CD14-positive monocyte (primary cell): ENCODE measurements around the gene TRPM2. TPM values are rescaled to one million over a fixed set of nuclear protein-coding genes. Genes with fewer than 3 reads are reported as not detected.

Experiments
- DNase-seq, 3 donors: peaks; one replicate each; pipeline ENCODE4 v3.0.0-alpha.2; 2011 to 2022
- H2AFZ ChIP-seq: 2 replicates; pipeline ENCODE4 v1.6.0; 2012; ENCODE audit warnings: mild to moderate bottlenecking, low read depth, low read length, inconsistent platforms; ENCODE audit not compliant: insufficient read depth, poor library complexity, severe bottlenecking
- H3K27ac ChIP-seq, 2 donors: 1 replicate in 1 of 2; 2 replicates in 1 of 2; pipeline ENCODE4 v1.5.1; 2012 to 2013; ENCODE audit warnings: low read length in 2 of 2, control low read depth in 1 of 2, inconsistent platforms in 1 of 2, low read depth in 1 of 2, mild to moderate bottlenecking in 1 of 2
- H3K27me3 ChIP-seq, 2 donors: one replicate each; pipeline versions ENCODE4 v1.6.0 to v1.6.1; 2011 to 2013; ENCODE audit warnings: low read length in 2 of 2; ENCODE audit not compliant: control insufficient read depth in 2 of 2, insufficient read depth in 2 of 2
- H3K36me3 ChIP-seq, 2 donors: replicated peaks in 1 of 2; 1 replicate in 1 of 2; 2 replicates in 1 of 2; pipeline versions ENCODE4 v1.5.1 to v1.6.1; 2012 to 2013; ENCODE audit warnings: low read length in 2 of 2, control low read depth in 1 of 2, inconsistent platforms in 1 of 2, mild to moderate bottlenecking in 1 of 2; ENCODE audit not compliant: insufficient read depth in 2 of 2, control insufficient read depth in 1 of 2
- H3K4me1 ChIP-seq, 2 donors: 1 replicate in 1 of 2; 2 replicates in 1 of 2; pipeline versions ENCODE4 v1.5.1 to v1.6.1; 2012 to 2013; ENCODE audit warnings: low read length in 2 of 2, control low read depth in 1 of 2, inconsistent platforms in 1 of 2, mild to moderate bottlenecking in 1 of 2, moderate library complexity in 1 of 2; ENCODE audit not compliant: insufficient read depth in 2 of 2, control insufficient read depth in 1 of 2
- H3K4me2 ChIP-seq: replicated peaks from 2 replicates; pipeline ENCODE3; 2012; ENCODE audit warnings: low read length, moderate library complexity, mild to moderate bottlenecking; ENCODE audit not compliant: poor library complexity, severe bottlenecking; ENCODE audit errors: extremely low read depth
- H3K4me3 ChIP-seq, 3 experiments: fragments of 200-600 bp in 1 of 3; sonication (generic) in 1 of 3; replicated peaks in 1 of 3; 1 replicate in 2 of 3; 2 replicates in 1 of 3; pipeline ENCODE4 v1.5.1; 2011 to 2013; ENCODE audit warnings: low read length in 3 of 3, mild to moderate bottlenecking in 3 of 3, control low read depth in 2 of 3, low read depth in 2 of 3, inconsistent platforms in 1 of 3, moderate library complexity in 1 of 3
- H3K79me2 ChIP-seq: 2 replicates; pipeline ENCODE4 v1.6.0; 2012; ENCODE audit warnings: mild to moderate bottlenecking, control low read depth, inconsistent platforms, low read length, moderate library complexity; ENCODE audit not compliant: insufficient read depth
- H3K9ac ChIP-seq: 2 replicates; pipeline ENCODE4 v1.6.0; 2017; ENCODE audit warnings: low read length, mild to moderate bottlenecking; ENCODE audit not compliant: insufficient read depth, poor library complexity, severe bottlenecking
- H3K9me3 ChIP-seq, 2 donors: replicated peaks in 1 of 2; 1 replicate in 1 of 2; 2 replicates in 1 of 2; pipeline versions ENCODE4 v1.5.1 to v1.6.1; 2012 to 2013; ENCODE audit warnings: low read length in 2 of 2, control low read depth in 1 of 2; ENCODE audit not compliant: control insufficient read depth in 1 of 2, insufficient read depth in 1 of 2
- H4K20me1 ChIP-seq: 2 replicates; pipeline ENCODE4 v1.6.0; 2012; ENCODE audit warnings: mild to moderate bottlenecking, low read length, control low read depth, moderate library complexity; ENCODE audit not compliant: insufficient read depth
- H3K27ac Mint-ChIP-seq, 7 donors: one replicate each; pipeline ENCODE4 v1.8.0; 2020; ENCODE audit warnings: mild to moderate bottlenecking in 7 of 7, mixed read lengths in 7 of 7, moderate library complexity in 6 of 7, inconsistent platforms in 2 of 7
- H3K27me3 Mint-ChIP-seq, 3 donors: one replicate each; pipeline ENCODE4 v1.8.0; 2021 to 2022; ENCODE audit warnings: low read depth in 3 of 3, mild to moderate bottlenecking in 3 of 3, mixed read lengths in 3 of 3, moderate library complexity in 3 of 3, inconsistent platforms in 1 of 3
- H3K36me3 Mint-ChIP-seq, 2 donors: one replicate each; pipeline ENCODE4 v1.8.0; 2020; ENCODE audit warnings: mixed read lengths in 2 of 2, inconsistent platforms in 1 of 2, mild to moderate bottlenecking in 1 of 2
- H3K4me1 Mint-ChIP-seq: one replicate; pipeline ENCODE4 v1.8.0; 2020; ENCODE audit warnings: mild to moderate bottlenecking, mixed read lengths
- H3K4me3 Mint-ChIP-seq, 2 donors: one replicate each; pipeline ENCODE4 v1.8.0; 2020; ENCODE audit warnings: mild to moderate bottlenecking in 2 of 2, mixed read lengths in 2 of 2, moderate library complexity in 1 of 2
- H3K9me3 Mint-ChIP-seq, 7 donors: one replicate each; pipeline ENCODE4 v1.8.0; 2020 to 2022; ENCODE audit warnings: mixed read lengths in 7 of 7, mild to moderate bottlenecking in 6 of 7, moderate library complexity in 6 of 7, inconsistent platforms in 2 of 7
- WGBS: methylation state at CpG from one replicate; pipeline ENCODE4 v1.1.5; 2013; ENCODE audit warnings: missing lambda C conversion rate; ENCODE audit not compliant: insufficient coverage; 5-methylcytosine and 5-hydroxymethylcytosine counted together
- intact Hi-C, 2 donors: fragments of 100-400 bp; cut with micrococcal nuclease; formaldehyde crosslinking; loops; one replicate each; pipeline versions ENCODE4 v1.15.0 to v1.15.1; 2023
- polyA plus RNA-seq, 3 donors: library from polyadenylated mRNA; depleted of rRNA in 1 of 3; unstranded in 2 of 3; stranded (reverse) in 1 of 3; fragments of 300-500 nt in 2 of 3; fragments of >200 nt in 1 of 3; fragmentation: Illumina TruSeq in 2 of 3; gene quantifications; 1 replicate in 2 of 3; 2 replicates in 1 of 3; pipeline ENCODE4 v1.2.3, GENCODE V29; 2012 to 2021
- TF ChIP-seq, protein P1 (sequence below): fragments of 200-600 bp; IDR thresholded peaks from one replicate; pipeline ENCODE4 v1.8.0; 2022; ENCODE audit warnings: antibody characterized with exemption, mild to moderate bottlenecking

The TRPM2 gene
- polyA plus RNA-seq, 3 donors = 7.6 to 21.6 (median 12.2) TPM

DNA sequence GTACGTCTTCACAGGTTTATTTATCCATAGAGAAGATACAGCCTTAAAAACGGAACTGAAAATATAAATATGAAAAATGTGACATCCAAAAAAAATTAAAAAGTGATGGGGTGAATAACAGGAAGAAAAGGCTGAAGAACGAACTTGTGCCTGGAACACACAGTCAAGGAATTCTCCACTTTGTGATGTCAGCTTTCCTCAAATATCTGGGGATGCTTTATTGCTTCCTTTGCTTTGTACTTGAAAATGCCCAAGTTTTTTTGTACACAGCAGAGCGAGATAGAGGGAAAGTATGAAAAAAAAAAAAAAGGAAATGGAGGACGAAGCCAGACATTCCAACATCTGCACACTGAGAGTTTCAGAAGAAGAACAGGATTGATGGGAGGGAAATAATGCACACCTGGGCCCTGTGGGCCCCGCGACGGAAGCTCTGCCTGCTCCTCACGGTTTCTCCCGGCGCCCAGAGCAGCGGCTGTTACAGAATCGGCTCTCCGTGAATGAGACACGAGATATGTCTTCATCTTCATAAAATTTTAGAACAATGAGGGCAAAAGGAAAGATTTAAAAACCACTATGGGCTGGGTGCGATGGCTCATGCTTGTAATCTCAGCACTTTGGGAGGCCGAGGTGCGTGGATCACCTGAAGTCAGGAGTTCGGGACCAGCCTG is 91.9 kb downstream of the TRPM2 start:
- H3K27ac ChIP-seq = no peak overlapping the region
- H3K4me2 ChIP-seq = no peak overlapping the region
- H3K79me2 ChIP-seq = no peaks in the 10 kb centered on the region
- intact Hi-C loops = no loop called here
- H3K36me3 ChIP-seq = peaks cover 28 to 34% of the 10 kb centered on the region in 2 donors
- peaks cover 2% of the 10 kb centered on the region for H3K4me1 Mint-ChIP-seq
- peaks cover 27 to 38% of the 10 kb centered on the region in 2 donors for H3K36me3 Mint-ChIP-seq
- H3K9me3 ChIP-seq = peaks cover 0 to 11% of the 10 kb centered on the region in 2 donors
- peaks cover 8 to 31% (median 16%) of the 10 kb centered on the region in 7 donors for H3K9me3 Mint-ChIP-seq
- WGBS = 84% methylated on average over 9 of the region's 19 CpGs
- no peak overlapping the region for H2AFZ ChIP-seq
- no peak for DNase-seq
- H3K27me3 ChIP-seq = peaks cover 0 to 3% of the 10 kb centered on the region in 2 donors
- no peak overlapping the region for H3K9ac ChIP-seq
- H3K4me1 ChIP-seq = no peaks in the 10 kb centered on the region
- H3K27me3 Mint-ChIP-seq = peaks cover 15 to 29% (median 23%) of the 10 kb centered on the region in 3 donors
- TF ChIP-seq, protein P1, sequence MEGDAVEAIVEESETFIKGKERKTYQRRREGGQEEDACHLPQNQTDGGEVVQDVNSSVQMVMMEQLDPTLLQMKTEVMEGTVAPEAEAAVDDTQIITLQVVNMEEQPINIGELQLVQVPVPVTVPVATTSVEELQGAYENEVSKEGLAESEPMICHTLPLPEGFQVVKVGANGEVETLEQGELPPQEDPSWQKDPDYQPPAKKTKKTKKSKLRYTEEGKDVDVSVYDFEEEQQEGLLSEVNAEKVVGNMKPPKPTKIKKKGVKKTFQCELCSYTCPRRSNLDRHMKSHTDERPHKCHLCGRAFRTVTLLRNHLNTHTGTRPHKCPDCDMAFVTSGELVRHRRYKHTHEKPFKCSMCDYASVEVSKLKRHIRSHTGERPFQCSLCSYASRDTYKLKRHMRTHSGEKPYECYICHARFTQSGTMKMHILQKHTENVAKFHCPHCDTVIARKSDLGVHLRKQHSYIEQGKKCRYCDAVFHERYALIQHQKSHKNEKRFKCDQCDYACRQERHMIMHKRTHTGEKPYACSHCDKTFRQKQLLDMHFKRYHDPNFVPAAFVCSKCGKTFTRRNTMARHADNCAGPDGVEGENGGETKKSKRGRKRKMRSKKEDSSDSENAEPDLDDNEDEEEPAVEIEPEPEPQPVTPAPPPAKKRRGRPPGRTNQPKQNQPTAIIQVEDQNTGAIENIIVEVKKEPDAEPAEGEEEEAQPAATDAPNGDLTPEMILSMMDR = no peak
- no peaks in the 10 kb centered on the region for H4K20me1 ChIP-seq
- H3K27ac Mint-ChIP-seq = no peak overlapping the region
- H3K4me3 ChIP-seq = no peak overlapping the region
- no peak overlapping the region for H3K4me3 Mint-ChIP-seq

DNA sequence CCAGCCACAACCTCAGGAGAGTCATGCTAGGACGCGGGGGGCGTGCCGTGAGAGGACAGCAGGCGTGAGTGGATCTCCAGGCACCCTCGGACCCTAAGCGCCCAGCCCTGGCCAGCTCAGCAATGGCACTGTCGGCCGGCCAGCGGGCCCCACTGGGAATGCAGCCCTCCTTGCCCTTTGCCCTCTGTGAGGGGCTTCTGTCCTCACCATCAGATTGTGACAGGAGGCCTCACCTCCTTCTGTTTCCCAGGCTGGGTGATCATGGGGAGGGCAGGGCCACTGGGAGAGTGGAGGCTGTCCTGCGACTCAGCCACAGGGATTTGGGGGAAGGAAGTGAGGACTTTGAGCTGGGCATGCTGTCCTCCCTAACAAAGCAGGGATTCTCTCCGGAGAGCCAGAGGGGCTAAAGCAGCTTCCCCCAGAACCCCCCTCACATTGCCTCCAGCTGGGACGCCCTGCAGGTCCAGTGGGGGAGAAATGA is 95.3 kb downstream of the TRPM2 start:
- Mint-ChIP-seq H3K36me3 (peaks cover under 1 to 4% of the 10 kb centered on the region in 2 donors), H3K9me3 (peaks cover 8 to 34% (median 24%) of the 10 kb centered on the region in 7 donors), H3K27ac (no peak overlapping the region), H3K4me1 (peaks cover 2% of the 10 kb centered on the region), H3K27me3 (peaks cover 24 to 54% (median 28%) of the 10 kb centered on the region in 3 donors), H3K4me3 (no peak overlapping the region)
- Histone ChIP-seq H3K4me1 (no peaks in the 10 kb centered on the region), H2AFZ (no peak overlapping the region), H3K9ac (no peak overlapping the region), H4K20me1 (no peaks in the 10 kb centered on the region), H3K4me3 (no peak overlapping the region), H3K79me2 (no peaks in the 10 kb centered on the region), H3K36me3 (peaks cover 0 to under 1% of the 10 kb centered on the region in 2 donors), H3K27ac (no peak overlapping the region), H3K4me2 (no peak overlapping the region), H3K27me3 (peaks cover 0 to 6% of the 10 kb centered on the region in 2 donors), H3K9me3 (peaks cover 0 to 11% of the 10 kb centered on the region in 2 donors)
- DNase-seq = no peak
- 92% methylated on average over 10 of the region's 13 CpGs for WGBS
- intact Hi-C loops = no loop called here
- TF ChIP-seq, protein P1 = no peak
